Bone marrow (tissue), 2 donors: ENCODE measurements around the gene FMNL2.
A peak's percentile ranks its signal among the peaks of the same experiment; 100 is the strongest.

Experiments used
- DNase-seq, 2 donors: peaks; one replicate each; lab custom pipeline; 2025; lab: John Stamatoyannopoulos, UW

The FMNL2 gene

GRCh38 chr2:152618193-152618564 is 283.2 kb downstream of the FMNL2 start:
- DNase-seq, result no peak

DNA sequence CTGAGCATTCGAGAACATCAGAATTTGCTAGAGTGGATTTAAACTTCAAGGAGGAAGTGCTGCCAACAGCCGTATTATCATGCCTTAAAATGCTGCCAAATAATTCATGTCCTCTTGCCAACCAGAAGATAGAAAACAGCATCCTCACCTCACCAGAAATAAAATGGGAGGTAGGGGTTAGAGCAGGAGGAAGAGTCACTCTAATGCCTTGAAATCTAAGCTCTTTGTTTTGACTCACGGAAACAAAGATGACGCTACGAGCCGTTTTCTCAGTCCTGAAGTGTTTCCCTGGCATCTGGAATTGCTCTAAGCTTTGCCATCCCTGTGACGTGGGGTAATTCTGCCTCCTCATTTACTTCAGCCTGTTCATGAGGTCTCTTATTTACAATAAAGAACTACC is 285.2 kb downstream of the FMNL2 start:
- DNase-seq, result no peak

DNA sequence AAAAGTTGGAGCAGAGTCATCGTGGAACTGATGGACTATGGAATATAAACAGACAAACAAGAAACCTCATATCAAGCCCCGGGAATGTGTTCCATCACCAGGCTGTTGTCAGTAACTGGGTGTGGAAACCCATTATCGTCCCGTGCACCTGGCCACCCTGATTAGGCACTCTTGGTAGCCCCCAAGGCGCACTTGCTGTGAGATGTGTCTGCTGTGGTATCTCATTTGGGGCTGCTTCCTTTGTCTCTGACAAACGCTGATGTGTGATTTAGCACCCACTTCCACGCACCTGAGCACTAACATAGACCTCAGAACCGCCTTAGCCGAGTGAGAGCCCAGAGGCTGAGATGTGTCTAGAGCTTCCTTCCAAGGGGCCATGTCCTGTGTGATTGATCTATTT is 286.0 kb downstream of the FMNL2 start:
- DNase-seq, result no peak

DNA sequence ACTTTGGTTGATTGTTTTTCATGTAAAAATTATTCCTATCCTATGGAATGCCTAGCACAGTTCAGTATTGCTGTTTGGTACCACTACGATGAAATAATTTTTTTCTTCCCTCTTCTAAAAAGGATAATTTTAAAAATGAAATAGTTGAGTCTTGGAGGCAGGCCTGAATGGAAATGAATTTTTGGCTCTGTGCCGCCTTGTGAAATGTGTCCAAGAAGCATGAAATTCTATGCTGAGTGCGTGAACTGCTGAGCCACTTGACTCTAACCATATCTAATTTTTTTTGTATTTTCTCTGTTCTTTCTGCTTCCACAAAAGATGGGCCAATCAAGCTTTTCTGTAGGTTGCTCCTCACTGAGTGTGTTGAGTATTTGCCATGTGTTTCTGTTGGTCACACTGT is 287.2 kb downstream of the FMNL2 start:
- DNase-seq, result no peak

- no peak for DNase-seq
Measured at GRCh38 chr2:152623076-152623740, 288.2 kb downstream of the FMNL2 start.

GRCh38 chr2:152623775-152624174 is 288.8 kb downstream of the FMNL2 start:
- no peak for DNase-seq

- no peak for DNase-seq
Measured at GRCh38 chr2:152624805-152625204, 289.8 kb downstream of the FMNL2 start.

GRCh38 chr2:152626911-152627339 is 292.0 kb downstream of the FMNL2 start:
- DNase-seq, result no peak

DNA sequence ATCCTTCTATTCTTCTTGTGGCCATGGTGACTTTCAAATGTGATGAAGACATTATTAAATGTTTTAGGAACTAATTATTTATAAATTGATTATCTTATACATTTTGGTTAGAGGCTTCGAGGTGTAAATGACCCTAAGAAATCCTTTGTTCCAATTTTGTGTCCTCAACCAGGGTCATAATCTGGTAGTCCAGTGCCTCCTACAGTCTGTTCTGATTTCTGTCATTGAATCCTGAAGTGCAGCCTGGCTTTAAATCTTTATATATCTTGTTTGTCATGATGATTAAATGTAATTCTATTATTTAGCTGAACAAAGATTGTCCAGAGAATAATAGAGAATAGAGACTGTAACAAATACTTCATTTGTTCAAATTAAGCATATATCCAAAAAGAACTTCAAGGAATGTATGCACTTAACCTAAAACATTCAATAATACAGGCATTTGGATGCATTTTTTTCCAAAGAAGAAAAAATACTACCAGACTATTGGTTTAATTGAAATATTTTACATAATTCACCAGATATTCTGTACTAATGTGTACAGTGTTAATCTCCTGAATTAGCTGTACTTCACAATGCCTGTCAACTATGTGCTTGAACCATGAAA is 292.5 kb downstream of the FMNL2 start:
- peak in 1 of 2 donors; percentile 32 for DNase-seq

DNA sequence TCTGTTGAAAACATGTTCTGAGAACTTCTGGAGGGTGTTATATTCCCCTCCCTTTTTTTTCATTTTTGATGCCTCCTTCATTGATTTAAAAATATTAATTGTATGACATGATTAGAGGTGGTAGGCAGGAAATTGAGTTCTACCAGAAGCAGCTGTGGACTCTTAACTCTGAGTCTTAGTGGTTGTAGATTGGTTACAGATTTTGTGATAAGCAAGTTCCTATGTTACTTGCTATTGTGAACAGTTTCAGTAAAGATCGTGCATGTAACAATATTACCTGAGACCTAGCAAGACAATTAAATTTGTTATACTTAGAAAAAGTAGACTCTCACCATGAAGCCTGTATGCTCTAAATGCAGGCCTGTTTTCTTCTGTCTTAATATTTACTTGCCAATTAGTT is 294.2 kb downstream of the FMNL2 start:
- DNase-seq, result no peak

DNA sequence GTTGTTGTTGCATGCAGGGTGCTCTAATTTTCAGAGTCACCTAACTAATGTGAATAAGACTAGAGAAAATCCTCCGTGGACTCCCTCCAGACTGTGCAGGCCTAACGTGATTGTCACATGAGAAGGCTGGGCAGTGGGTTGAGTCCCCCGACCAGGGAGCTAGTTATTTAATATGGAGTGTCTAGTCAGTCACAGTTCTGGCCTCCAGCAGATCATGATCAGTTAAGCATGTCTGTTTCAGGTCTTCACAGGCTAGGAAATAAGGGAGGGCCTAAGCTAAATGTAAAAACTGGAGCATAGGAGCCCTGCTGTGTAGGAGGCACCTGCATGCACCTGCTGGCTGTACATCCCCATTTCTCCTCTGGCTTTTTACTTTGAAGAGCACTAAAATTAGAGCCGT is 295.5 kb downstream of the FMNL2 start:
- no peak for DNase-seq

DNA sequence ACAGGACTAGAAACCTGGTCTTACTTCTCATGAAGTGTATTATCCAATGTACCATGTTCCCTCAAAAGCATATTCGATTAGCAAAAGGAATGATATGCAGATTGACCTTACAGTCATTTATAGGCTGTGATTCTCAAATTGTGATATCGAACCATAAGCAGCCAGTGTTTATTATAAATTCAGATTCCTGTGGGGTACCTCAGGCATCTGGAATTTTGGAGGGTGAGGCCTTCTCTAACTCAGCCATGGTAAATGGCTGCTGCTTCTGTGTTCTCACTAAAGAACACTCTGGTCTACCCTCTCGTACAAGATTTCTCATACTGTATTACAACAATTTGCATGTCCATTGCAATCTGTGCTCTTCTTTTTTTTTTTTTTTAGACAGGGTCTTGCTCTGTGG is 297.8 kb downstream of the FMNL2 start:
- no peak for DNase-seq

GRCh38 chr2:152635635-152636298 is 300.8 kb downstream of the FMNL2 start:
- peak; percentile 8 to 40 for DNase-seq

- no peak for DNase-seq
Measured at GRCh38 chr2:152637251-152637650, 302.3 kb downstream of the FMNL2 start.

DNA sequence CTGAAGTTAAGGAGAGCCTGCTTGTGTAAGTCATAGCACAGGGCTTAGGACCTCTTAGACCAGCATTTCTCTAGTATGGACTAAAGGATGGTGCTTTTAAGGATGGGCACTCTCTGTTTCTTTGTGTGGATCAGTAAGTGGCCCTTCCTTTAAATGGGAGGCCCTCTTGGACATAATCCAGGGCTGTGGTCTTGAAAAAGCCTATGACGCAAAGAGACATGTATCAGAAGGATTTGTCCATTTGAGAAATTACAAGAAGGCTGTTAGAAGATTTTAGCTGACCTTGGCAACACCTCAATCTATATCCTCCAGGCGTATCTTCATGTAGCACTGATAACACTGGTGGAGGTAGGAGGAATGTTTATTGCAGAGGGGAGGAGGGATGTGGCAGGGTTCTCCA is 303.1 kb downstream of the FMNL2 start:
- DNase-seq, result no peak

GRCh38 chr2:152638590-152638989 is 303.6 kb downstream of the FMNL2 start:
- no peak for DNase-seq

DNA sequence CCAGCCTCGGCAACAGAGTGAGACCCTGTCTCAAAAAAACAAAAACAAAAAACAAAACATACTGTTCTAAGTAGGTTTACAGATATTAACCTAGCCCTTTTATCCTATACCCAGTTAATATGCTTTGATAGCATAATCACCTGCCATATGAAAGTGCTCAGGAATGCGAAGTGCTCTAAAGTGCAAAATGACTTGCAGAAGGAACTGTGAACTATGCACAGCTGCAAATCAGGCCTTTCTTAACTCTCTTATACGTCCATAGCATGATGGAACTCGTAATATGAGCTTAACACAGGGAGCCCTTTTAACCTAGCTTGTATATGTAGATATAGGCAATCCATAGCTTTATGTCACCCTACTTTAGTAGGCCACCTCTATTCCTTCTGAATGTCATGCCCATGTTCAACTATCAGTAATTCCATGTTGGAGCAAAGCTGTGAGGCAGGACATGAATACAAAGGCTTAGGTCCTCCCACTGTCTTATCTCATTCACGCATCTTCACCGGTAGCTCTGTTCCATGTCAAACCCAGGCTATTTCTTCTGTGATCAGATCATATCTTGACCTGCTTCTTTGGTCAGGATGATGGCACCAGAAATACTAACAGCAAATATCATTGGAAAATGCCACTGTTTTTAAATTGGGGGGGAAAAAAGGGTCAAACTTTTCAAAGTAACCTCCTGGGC is 309.4 kb downstream of the FMNL2 start:
- no peak for DNase-seq

DNA sequence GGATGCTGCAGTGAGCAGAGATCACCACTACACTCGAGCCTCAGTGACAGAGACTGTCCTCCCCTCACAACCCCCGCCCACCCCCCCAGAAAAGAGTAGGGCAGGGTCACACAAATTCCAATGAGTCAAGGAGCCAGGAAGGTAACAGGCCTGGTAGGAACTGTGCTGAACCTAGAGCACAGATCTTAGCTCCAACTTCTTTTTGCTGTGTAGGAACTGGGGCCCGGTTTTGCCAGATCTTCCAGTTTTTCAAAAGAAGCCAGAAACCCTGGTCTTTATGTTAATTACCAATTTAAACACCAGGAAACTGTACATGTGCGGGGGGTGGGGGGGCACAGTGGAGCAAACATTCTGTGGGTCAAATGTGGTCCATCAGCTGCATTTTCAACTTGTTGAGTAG is 311.3 kb downstream of the FMNL2 start:
- no peak for DNase-seq

GRCh38 chr2:152646775-152647174 is 311.8 kb downstream of the FMNL2 start:
- DNase-seq, result no peak

GRCh38 chr2:152647552-152647951 is 312.6 kb downstream of the FMNL2 start:
- DNase-seq, result no peak

DNA sequence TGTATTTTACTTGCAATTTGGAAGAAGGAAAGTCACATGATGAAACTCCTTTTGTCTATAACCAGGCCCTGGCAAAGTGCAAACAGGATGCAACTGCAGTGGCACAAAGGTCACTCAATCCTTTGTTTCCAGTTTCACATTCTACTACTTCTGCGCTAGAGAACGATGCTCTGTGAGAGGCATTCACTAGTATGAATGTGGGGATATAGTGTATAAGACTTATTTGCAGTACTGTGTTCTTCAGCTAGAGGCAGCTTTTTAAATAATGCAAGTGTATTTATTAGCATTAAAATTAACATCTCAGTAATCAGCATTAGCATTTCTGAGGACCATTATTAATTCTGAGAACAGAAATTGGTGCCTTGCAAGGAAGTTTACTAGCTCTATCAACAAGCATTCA is 313.4 kb downstream of the FMNL2 start:
- DNase-seq, result no peak

- no peak for DNase-seq
Measured at GRCh38 chr2:152649997-152650396, 315.0 kb downstream of the FMNL2 start.

DNA sequence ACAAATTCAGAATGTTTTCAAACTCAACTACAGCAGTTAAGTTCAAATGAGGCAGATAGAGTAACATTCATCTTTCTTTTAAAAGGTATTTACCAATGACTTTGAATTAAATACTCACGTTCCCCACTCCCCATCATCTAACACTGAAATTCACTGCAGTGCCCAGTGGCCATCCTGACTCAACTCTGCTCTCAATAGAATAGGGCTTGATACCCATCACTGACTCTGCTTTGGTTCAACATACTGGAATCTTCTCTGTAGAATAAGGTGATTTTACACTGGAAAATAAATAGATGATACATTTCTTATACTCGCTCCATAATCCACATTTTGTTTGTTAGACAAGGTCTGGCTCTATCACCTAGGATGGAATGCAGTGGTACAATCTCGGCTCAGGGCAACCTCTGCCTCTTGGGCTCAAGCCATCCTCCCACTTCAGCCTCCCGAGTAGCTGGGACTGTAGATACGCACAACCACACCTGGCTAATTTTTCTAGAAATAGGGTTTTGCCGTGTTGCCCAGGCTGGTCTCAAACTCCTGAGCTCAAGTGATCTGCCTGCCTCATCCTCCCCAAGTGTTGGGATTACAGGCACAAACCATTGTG is 315.9 kb downstream of the FMNL2 start:
- no peak for DNase-seq
